Prostate gland (tissue), 2 donors: ENCODE results near the gene SVIP. TPM values are rescaled to one million over a fixed set of nuclear protein-coding genes. Genes with fewer than 3 reads are reported as not detected.

Source experiments
- DNase-seq: peaks from one replicate; pipeline ENCODE4 v3.0.0-alpha.2; 2019; ENCODE audit warnings: low spot score
- H3K27ac ChIP-seq, 2 donors: fragments of 200-600 bp; sonication (generic); 2 replicates each; pipeline ENCODE4 v1.5.1; 2017 to 2019
- H3K27me3 ChIP-seq: fragments of 200-600 bp; sonication (generic); replicated peaks from 2 replicates; pipeline ENCODE4 v1.5.1; 2019; ENCODE audit not compliant: insufficient read depth
- H3K36me3 ChIP-seq, 2 donors: fragments of 200-600 bp; sonication (generic); 1 replicate in 1 of 2; 2 replicates in 1 of 2; pipeline versions ENCODE4 v1.5.1 to v1.8.1; 2017 to 2019
- H3K4me1 ChIP-seq: fragments of 200-600 bp; sonication (generic); replicated peaks from 2 replicates; pipeline ENCODE4 v1.5.1; 2019
- H3K4me3 ChIP-seq, 2 donors: fragments of 200-600 bp; sonication (generic); 2 replicates each; pipeline ENCODE4 v1.5.1; 2017 to 2019
- H3K9me3 ChIP-seq: fragments of 200-600 bp; sonication (generic); 2 replicates; pipeline ENCODE4 v1.5.1; 2017
- POLR2A ChIP-seq: fragments of 450-650 bp; IDR thresholded peaks from one replicate; pipeline ENCODE4 v1.6.1; 2016; ENCODE audit warnings: antibody characterized with exemption, mild to moderate bottlenecking
- POLR2AphosphoS5 ChIP-seq: sonication (generic); formaldehyde crosslinking; IDR thresholded peaks from one replicate; pipeline ENCODE4 v1.6.1; 2017; ENCODE audit warnings: antibody characterized with exemption
- WGBS: methylation state at CpG from one replicate; pipeline ENCODE4 v1.1.5; 2018; 5-methylcytosine and 5-hydroxymethylcytosine counted together
- intact Hi-C: fragments of 100-400 bp; cut with DNase I; formaldehyde crosslinking; loops from one replicate; pipeline ENCODE4 v1.14.2; 2022
- total RNA-seq, 2 donors: library from RNA; depleted of rRNA; stranded (reverse); fragments of >200 nt; gene quantifications; one replicate each; pipeline ENCODE4 v1.1.0, GENCODE V29; 2016
- TF ChIP-seq, protein P1 (sequence below), 4 experiments: fragments of 200-600 bp in 2 of 4; fragments of 450-650 bp in 2 of 4; sonication (generic) in 2 of 4; IDR thresholded peaks; 1 replicate in 3 of 4; 2 replicates in 1 of 4; pipeline ENCODE4 v1.5.1; 2016 to 2019; ENCODE audit warnings: antibody characterized with exemption in 4 of 4, mild to moderate bottlenecking in 2 of 4, moderate library complexity in 2 of 4

Gene SVIP
- total RNA-seq, 2 donors from 2014 or later = 13.6 to 23.5 TPM

DNA sequence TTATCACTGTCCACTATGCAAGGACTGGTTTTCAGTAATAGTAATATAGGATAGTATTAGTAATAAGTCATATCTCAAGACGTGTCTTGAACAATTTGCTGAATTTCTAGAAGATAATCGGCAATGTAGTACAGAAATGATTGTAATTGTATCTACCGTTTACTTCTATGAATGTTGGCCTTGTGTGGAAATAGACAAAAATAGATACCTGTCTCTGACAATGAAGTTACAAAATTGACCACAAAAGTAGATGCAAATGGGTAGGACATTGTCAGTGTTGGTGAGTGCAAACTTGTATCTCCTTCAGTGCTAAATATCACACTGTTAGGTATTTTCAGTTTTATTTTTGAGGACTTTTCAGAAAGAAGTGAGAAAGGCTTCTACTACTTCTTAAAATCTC lies 43.1 kb downstream of the SVIP start:
- no peak for DNase-seq
- no peaks in the 10 kb centered on the region for H3K27me3 ChIP-seq
- H3K27ac ChIP-seq = no peak overlapping the region
- H3K36me3 ChIP-seq = no peaks in the 10 kb centered on the region
- 93% methylated on average over 3 of the region's 3 CpGs for WGBS
- H3K9me3 ChIP-seq = no peaks in the 10 kb centered on the region
- H3K4me3 ChIP-seq = no peak overlapping the region
- H3K4me1 ChIP-seq = no peaks in the 10 kb centered on the region
- intact Hi-C loops = loop anchor here (2.0 to 10.0 kb wide), 2 partner anchors 242 to 452 kb away; no protein-coding TSS in a partner anchor
- TF ChIP-seq, protein P1, sequence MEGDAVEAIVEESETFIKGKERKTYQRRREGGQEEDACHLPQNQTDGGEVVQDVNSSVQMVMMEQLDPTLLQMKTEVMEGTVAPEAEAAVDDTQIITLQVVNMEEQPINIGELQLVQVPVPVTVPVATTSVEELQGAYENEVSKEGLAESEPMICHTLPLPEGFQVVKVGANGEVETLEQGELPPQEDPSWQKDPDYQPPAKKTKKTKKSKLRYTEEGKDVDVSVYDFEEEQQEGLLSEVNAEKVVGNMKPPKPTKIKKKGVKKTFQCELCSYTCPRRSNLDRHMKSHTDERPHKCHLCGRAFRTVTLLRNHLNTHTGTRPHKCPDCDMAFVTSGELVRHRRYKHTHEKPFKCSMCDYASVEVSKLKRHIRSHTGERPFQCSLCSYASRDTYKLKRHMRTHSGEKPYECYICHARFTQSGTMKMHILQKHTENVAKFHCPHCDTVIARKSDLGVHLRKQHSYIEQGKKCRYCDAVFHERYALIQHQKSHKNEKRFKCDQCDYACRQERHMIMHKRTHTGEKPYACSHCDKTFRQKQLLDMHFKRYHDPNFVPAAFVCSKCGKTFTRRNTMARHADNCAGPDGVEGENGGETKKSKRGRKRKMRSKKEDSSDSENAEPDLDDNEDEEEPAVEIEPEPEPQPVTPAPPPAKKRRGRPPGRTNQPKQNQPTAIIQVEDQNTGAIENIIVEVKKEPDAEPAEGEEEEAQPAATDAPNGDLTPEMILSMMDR (IDR thresholded peaks at IDR 0.05) = no peak
- TF ChIP-seq POLR2AphosphoS5 (no peak), POLR2A (no peak)

DNA sequence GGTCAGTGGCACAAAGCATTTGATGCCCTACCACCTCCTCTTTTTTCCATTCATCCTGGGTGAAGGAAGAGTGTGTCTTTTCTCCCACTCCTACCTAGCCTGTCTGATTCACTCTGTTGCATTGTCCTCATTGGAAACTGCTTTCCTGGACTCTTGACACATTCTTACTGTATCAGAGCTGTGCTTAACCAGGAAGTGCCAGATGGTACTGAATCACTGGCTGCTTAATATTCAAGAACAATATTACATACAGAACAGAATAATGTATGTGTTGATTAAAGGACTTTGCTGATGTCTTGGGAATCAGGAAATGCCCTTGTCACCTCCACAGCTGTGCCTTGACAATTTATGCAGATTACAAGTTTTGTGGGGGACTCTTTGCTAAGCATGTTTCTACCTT lies 44.4 kb downstream of the SVIP start:
- intact Hi-C loops = loop anchor here (10.0 kb wide), 1 partner anchor 240 kb away; no protein-coding TSS in a partner anchor
- H3K4me3 ChIP-seq = no peak overlapping the region
- H3K27me3 ChIP-seq = no peaks in the 10 kb centered on the region
- H3K36me3 ChIP-seq = no peaks in the 10 kb centered on the region
- no peak overlapping the region for H3K27ac ChIP-seq
- no peaks in the 10 kb centered on the region for H3K4me1 ChIP-seq
- DNase-seq = no peak
- TF ChIP-seq, protein P1 (IDR thresholded peaks at IDR 0.05) = no peak
- TF ChIP-seq POLR2A (no peak), POLR2AphosphoS5 (no peak)
- no peaks in the 10 kb centered on the region for H3K9me3 ChIP-seq

- intact Hi-C loops = loop anchor here (10.0 kb wide), 1 partner anchor 236 kb away; no protein-coding TSS in a partner anchor
- Histone ChIP-seq H3K36me3 (no peaks in the 10 kb centered on the region), H3K27ac (no peak overlapping the region), H3K4me3 (no peak overlapping the region), H3K27me3 (no peaks in the 10 kb centered on the region), H3K9me3 (no peaks in the 10 kb centered on the region), H3K4me1 (no peaks in the 10 kb centered on the region)
- WGBS = 49% methylated on average over 3 of the region's 3 CpGs
- no peak for TF ChIP-seq POLR2A
- TF ChIP-seq POLR2AphosphoS5 = no peak
- TF ChIP-seq, protein P1 (IDR thresholded peaks at IDR 0.05) = no peak
- no peak for DNase-seq
Observed at GRCh38 chr11:22780952-22781593, 48.5 kb downstream of the SVIP start.

DNA sequence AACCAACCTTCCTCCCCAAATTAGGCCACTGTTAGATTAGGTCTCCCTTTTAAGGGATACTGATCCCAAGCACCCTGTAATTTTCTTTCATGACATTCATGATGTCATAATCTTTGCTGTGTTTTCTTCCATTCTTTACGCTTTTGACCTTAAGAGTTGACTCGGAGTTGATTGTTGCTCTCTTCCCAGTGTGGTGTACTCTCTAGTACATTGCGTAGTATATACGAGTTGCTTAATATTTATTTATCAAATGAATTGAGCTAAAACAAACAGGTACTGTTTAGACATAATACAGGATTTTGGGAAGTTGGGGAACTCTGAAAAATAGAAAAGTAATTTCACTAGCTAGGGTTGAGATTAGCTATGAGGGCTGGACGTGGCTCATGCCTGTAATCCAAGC lies 49.8 kb downstream of the SVIP start:
- 89% methylated on average over 5 of the region's 5 CpGs for WGBS
- intact Hi-C loops = loop anchor here (10.0 kb wide), 1 partner anchor 235 kb away; no protein-coding TSS in a partner anchor

More for the DNA sequence above, 49.8 kb downstream of the SVIP start:
- Histone ChIP-seq H3K27me3 (no peaks in the 10 kb centered on the region), H3K4me1 (no peaks in the 10 kb centered on the region), H3K4me3 (no peak overlapping the region), H3K36me3 (no peaks in the 10 kb centered on the region), H3K9me3 (no peaks in the 10 kb centered on the region), H3K27ac (no peak overlapping the region)
- TF ChIP-seq, protein P1 (IDR thresholded peaks at IDR 0.05) = no peak
- TF ChIP-seq POLR2A (no peak), POLR2AphosphoS5 (no peak)
- DNase-seq = no peak
